ENCODE data around the gene DLGAP1.

DLGAP1 gene

DNA sequence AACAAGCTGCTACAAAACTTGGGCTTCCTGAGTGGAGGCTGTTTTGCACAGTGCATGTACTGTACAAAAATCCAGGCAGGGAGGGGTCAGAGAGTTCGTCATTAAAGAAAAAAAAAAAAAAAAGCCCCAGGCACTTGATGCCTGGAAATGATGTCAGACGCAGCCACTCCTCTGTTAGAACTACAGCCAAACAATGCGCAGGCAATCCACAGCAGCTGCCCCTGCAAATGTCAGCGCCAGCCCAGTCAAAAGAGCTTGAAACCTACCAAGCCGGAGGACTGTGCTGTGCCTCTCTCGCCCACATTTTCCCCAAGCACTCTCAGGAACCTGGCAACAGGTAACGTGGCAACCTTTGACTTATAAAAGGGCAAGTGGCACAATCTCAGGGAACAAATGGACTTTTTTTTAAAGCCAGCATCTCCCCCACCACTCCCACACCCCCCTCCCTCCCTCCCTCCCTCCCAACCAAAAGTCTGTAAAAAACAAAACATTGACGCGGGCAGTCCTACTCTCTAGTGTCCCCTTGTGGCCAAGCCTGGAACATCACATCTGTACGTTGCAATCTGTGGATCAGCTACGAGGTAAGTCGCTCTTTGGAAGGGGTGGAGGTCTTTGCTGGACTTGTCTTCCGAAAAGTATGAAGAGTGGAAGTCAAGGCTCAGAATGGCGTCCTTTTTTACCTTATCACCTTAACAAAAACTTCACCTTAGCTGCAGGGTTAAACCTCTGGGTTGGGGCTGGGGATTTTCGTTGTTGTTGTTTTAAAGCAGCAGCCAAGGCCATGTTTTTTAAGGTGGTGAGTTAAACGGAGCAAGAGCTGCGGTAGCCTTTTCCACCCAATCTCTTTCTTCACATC is 861.0 kb downstream of the DLGAP1 start (continued):
- TF ChIP-seq, protein P1, sequence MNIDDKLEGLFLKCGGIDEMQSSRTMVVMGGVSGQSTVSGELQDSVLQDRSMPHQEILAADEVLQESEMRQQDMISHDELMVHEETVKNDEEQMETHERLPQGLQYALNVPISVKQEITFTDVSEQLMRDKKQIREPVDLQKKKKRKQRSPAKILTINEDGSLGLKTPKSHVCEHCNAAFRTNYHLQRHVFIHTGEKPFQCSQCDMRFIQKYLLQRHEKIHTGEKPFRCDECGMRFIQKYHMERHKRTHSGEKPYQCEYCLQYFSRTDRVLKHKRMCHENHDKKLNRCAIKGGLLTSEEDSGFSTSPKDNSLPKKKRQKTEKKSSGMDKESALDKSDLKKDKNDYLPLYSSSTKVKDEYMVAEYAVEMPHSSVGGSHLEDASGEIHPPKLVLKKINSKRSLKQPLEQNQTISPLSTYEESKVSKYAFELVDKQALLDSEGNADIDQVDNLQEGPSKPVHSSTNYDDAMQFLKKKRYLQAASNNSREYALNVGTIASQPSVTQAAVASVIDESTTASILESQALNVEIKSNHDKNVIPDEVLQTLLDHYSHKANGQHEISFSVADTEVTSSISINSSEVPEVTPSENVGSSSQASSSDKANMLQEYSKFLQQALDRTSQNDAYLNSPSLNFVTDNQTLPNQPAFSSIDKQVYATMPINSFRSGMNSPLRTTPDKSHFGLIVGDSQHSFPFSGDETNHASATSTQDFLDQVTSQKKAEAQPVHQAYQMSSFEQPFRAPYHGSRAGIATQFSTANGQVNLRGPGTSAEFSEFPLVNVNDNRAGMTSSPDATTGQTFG (tag by site-specific recombination; IDR thresholded peaks at IDR 0.05; ENCODE audit: borderline replicate concordance): no peak
- TF ChIP-seq ZNF341 (tag by site-specific recombination; IDR thresholded peaks at IDR 0.05; ENCODE audit: low read depth) (no peak), ZNF677 (tag by site-specific recombination; IDR thresholded peaks at IDR 0.05) (no peak), ZNF510 (tag by site-specific recombination; IDR thresholded peaks at IDR 0.05; ENCODE audit: insufficient replicate concordance) (no peak), ZBTB1 (tag by site-specific recombination; IDR thresholded peaks at IDR 0.05) (no peak), SCRT2 (tag by site-specific recombination; IDR thresholded peaks at IDR 0.05) (peak; percentile 71), ZNF354C (tag by site-specific recombination; IDR thresholded peaks at IDR 0.05; ENCODE audit: borderline replicate concordance, low read depth) (no peak), ZNF391 (tag by site-specific recombination; IDR thresholded peaks at IDR 0.05; ENCODE audit: borderline replicate concordance, low read depth) (no peak), ZFHX2 (tag by site-specific recombination; conservative IDR thresholded peaks at IDR 0.05) (0 out of 2 replicates have a peak, but pooled peaks have one; percentile 31), ZNF138 (tag by site-specific recombination; IDR thresholded peaks at IDR 0.05; ENCODE audit: borderline replicate concordance) (no peak), ZNF398 (tag by site-specific recombination; IDR thresholded peaks at IDR 0.05) (peak; percentile 73), ZNF133 (tag by site-specific recombination; IDR thresholded peaks at IDR 0.05) (no peak), ZNF140 (tag by site-specific recombination; IDR thresholded peaks at IDR 0.05) (no peak), ZNF792 (tag by site-specific recombination; IDR thresholded peaks at IDR 0.05) (no peak), ZNF549 (tag by site-specific recombination; IDR thresholded peaks at IDR 0.05) (no peak), ZNF555 (tag by site-specific recombination; conservative IDR thresholded peaks at IDR 0.05) (no peak), AEBP2 (tag by site-specific recombination; IDR thresholded peaks at IDR 0.05; ENCODE audit: borderline replicate concordance) (no peak), ZNF2 (tag by site-specific recombination; IDR thresholded peaks at IDR 0.05) (no peak), ZNF561 (tag by site-specific recombination; IDR thresholded peaks at IDR 0.05; ENCODE audit: borderline replicate concordance) (no peak), ZNF658 (tag by site-specific recombination; IDR thresholded peaks at IDR 0.05) (no peak), SP7 (tag by site-specific recombination; IDR thresholded peaks at IDR 0.05) (peak; percentile 59), BCL11A (tag by site-specific recombination; IDR thresholded peaks at IDR 0.05; ENCODE audit: low read depth) (peak; percentile 72; the same call in 1 of the 2 replicates), PRDM1 (tag by site-specific recombination; IDR thresholded peaks at IDR 0.05) (no peak), ELK4 (IDR thresholded peaks at IDR 0.05; ENCODE audit: borderline replicate concordance, low read depth, low read length) (no peak), ZNF37A (tag by site-specific recombination; IDR thresholded peaks at IDR 0.05) (no peak), HOXA7 (CRISPR knock-in tag; IDR thresholded peaks at IDR 0.05; ENCODE audit: borderline replicate concordance) (no peak), ZNF433 (tag by site-specific recombination; IDR thresholded peaks at IDR 0.05; ENCODE audit: low read depth) (no peak), ZNF155 (tag by site-specific recombination; IDR thresholded peaks at IDR 0.05) (no peak), ZNF548 (tag by site-specific recombination; IDR thresholded peaks at IDR 0.05) (no peak), ZBTB7A (tag by site-specific recombination; IDR thresholded peaks at IDR 0.05; ENCODE audit: low read depth) (no peak)
- TF ChIP-seq, protein P2, sequence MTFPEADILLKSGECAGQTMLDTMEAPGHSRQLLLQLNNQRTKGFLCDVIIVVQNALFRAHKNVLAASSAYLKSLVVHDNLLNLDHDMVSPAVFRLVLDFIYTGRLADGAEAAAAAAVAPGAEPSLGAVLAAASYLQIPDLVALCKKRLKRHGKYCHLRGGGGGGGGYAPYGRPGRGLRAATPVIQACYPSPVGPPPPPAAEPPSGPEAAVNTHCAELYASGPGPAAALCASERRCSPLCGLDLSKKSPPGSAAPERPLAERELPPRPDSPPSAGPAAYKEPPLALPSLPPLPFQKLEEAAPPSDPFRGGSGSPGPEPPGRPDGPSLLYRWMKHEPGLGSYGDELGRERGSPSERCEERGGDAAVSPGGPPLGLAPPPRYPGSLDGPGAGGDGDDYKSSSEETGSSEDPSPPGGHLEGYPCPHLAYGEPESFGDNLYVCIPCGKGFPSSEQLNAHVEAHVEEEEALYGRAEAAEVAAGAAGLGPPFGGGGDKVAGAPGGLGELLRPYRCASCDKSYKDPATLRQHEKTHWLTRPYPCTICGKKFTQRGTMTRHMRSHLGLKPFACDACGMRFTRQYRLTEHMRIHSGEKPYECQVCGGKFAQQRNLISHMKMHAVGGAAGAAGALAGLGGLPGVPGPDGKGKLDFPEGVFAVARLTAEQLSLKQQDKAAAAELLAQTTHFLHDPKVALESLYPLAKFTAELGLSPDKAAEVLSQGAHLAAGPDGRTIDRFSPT (tag by site-specific recombination; IDR thresholded peaks at IDR 0.05): peak; percentile 39; the same call in 1 of the 2 replicates
